Testis (tissue), 2 donors: Measurements from ENCODE around the gene DENND4B.

Experiments
- CTCF ChIP-seq, 3 experiments: fragments of 450-650 bp in 2 of 3; fragments of 200-600 bp in 1 of 3; sonication (generic) in 1 of 3; IDR thresholded peaks; one replicate each; pipeline ENCODE4 v1.5.1; 2016 to 2019; ENCODE audit warnings: antibody characterized with exemption in 3 of 3, mild to moderate bottlenecking in 2 of 3, moderate library complexity in 1 of 3
- POLR2A ChIP-seq: fragments of 450-650 bp; IDR thresholded peaks from one replicate; pipeline ENCODE4 v1.6.1; 2017; ENCODE audit warnings: antibody characterized with exemption, mild to moderate bottlenecking, moderate library complexity

GRCh38 chr1:153984123-153984894, 37.8 kb upstream of the DENND4B start:
- no peak for TF ChIP-seq CTCF (IDR thresholded peaks at IDR 0.05)
- no peak for TF ChIP-seq POLR2A
